NCI-H2107 treated with DMSO at 0.1 percent for 48 hours (cell line): ENCODE measurements around the gene LRRC27.

Experiments used
- DNase-seq: peaks from one replicate; lab custom pipeline; 2025; ENCODE audit not compliant: unreplicated experiment; lab: John Stamatoyannopoulos, UW

The LRRC27 gene

DNA sequence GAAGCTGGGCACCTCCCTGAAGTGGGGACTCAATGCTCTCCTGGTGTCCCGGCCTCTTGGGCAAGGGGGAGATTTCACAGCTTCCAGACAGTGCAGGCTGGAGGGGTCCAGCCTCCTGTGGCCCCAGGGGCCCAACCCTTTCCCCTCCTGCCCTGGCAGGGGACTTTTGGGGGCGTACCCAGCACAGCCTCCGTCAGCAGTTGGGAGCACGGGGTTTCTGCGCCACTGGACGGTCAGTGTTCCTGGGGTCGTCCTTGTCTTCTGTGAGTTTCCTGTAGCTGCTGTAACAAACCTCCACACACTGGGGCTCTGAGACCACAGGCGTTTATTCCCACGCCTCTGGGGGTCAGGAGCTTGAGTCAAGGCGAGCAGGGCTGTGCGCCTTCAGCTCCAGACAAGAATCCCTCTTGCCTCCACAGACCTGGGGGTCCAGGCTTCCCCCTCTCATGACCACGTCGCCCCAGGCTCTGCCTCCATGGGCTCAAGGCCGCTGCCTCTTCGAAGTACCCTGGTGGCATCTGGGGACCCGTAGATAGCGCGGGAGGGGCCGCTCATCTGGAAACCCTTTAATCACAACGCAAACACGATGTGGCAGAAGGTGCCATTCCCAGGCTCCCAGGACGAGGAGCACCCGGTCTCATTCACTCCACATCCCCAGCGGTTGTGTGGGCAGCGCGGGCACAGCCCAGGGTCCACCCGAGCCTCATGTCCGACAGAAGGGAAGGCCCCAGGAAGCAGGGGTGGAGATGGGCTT, 79.0 kb downstream of the LRRC27 start:
- no peak for DNase-seq

DNA sequence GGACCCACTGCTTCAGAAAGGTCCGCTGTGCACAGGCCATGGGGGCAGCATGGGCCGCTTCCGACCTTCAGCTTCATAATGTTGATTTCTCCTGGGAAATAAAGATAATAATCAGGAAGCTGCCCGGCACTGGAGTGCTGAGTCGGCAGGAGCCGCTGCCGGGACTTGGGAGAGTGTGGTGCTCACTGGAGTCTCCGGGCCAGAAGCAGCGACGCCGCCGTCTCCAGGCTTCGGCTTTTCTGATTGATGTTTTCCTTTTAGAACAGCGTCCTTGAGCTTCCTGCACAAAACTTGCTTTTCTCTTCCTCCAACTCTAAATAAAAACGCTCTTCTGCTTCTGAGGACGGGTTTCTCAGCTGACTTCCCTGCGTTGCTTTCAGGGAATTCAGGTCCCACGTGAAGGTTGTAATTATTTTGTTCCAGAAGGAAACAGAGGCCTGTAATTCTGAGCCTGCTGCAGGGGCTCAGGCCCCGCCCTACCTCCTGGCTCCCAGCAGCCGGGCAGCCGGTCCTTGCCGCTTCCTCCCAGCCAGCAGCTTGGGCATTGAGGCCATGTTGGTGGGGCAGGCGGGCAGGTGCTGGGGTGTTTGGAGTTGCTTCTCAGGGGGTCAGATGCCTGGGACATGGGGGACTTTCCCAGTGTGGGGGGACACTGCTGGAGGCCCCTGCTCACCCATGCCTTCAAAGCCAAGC, 79.7 kb downstream of the LRRC27 start:
- no peak for DNase-seq

DNA sequence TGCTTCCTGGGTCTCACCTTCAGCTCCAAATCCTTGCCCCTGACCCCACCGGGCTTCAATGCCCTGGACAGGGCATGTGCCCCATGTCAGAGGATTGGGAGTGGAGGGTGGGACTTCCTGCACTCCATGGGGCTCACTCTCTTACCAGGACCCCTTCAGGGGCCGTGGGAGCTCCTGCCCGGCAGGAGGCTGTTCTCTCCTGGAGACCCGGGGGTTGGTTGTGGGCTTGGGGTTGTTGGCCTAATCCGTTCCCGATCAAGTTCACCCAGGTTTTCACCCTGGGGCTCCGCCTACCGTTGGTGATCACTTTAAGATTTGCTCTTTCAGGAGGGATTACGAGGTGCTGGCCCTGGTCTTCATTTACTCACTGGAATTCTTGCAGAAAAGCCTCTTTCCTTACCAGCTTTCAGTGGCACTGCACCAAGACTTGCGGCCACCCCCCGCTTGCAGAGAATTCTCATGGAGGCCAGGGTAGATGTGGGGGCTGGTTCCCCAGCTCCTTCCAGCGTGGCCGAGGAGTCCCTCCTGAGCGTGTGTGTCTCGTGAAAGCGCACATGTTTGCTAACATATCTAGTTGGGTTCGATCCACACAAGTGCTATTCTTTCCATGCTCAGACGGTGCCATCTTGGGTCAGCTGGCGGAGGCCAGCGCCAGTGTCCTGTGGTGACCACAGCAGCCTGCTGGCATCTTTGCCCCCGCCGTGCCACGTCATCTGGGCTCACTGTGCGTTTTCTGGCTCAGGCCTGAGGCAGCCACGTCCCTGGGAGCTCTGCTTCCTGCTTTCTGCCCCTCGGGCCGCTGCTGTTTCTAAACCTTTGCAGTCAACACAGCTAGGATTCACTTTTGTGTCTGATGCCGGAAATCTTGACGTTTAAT, 80.6 kb downstream of the LRRC27 start:
- no peak for DNase-seq

DNA sequence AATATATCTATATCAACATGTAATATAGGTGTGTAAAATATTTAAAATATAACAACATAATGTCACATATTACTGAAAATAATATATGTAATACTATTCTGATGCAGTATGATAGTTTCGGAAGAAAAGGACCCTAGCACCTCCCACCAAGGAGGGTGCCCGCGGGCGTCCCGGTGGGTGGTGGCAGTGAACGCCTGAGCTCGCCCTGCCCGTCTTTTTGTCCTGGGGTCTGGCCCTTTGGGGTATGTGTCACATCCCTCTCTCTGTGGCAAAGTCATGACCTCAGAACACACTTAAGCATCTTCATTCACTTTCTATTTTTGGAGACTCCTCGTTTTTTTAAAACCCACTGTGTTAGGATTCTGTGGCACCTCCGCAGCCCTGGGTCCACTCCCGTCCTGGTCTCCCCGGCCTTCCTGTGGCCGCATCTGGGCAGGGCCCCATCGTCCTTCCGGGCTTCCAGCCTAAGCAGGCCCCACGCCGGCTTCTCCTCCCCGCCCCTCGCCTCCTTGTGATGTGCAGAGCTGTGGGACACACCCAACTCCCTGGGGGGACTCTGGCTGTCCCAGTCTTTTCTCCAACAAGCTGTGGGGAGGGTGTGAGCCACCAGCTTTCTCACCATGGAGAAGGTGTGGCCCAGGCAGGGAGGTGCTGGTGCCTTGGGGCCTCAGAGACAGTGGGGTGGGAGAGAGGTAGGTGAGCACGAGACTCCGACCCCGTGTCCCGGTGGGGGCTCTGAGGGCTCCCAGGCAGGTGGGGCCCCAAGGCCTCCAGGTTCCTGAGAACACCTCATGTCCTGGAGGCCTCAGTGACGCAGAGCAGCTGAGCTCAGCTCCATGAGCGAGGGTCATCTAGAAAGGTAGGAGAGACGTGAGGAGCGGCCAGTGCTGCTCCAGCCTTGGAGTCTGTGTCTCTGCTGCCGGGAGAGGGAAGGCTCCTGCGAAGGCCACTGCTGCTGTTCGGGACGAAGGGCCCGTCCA, 81.5 kb downstream of the LRRC27 start:
- no peak for DNase-seq

DNA sequence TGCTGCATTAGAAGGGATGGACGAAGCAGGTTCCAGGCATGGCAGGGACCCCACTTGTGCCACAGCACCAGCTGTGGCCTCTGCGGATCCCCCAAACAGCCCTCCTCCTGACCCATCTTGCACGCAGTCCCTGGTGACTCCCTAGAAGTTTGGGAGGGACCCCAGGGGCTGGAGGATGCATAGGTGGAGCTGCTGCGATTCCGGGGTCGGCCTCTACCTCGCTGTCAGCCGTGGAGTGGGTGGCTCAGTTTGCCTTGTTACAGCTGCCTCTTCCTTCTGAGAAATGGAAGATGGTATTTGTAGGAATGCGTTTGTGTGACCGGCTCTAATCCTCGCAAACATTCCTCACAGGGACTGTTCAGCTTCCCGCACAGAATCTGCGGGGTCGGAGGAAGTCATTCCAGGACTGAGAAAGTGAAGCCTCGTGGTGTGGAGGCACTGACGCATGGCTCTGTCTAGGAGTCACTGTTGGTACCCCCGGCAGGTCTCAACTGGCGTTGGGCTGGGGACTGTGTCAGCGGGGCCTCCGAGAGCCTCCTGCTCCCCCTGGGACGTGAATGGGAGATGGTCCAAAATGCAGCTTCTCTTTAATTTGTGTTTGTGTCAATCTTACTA, 82.5 kb downstream of the LRRC27 start:
- DNase-seq: no peak

DNA sequence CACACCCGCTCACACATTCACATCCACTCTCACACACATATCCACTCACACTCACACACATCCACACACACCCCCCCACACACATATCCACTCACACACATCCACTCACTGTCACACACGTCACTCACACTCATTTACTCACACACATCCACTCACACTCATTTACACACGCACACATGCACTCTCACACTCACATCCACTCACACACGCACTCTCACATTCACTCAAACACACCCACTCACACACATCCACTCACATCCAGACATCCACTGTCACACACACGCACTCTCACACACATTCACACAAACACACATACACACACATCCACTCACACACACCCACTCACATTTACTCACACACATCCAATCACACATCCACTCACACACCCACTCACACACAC, 83.3 kb downstream of the LRRC27 start:
- DNase-seq: no peak

DNA sequence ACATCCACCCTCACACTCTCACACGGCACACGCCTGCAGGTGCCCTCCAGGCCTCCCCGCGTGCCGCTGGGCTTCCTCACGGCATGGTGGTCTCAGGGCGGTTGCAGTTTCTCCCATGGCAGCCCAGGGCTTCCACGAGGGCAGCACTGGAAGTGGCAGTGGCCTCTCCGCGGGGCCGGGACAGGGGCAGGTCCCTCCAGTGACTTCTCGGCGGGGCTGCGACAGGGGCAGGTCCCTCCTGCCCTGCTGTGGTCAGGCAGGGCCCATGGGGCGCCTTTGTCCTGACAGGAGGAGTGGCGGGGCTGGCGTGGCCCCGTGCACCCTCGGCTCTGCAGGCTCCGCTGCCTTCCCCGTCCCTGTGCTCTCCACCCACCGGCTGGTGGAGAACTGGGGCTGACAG, 84.0 kb downstream of the LRRC27 start:
- no peak for DNase-seq

DNA sequence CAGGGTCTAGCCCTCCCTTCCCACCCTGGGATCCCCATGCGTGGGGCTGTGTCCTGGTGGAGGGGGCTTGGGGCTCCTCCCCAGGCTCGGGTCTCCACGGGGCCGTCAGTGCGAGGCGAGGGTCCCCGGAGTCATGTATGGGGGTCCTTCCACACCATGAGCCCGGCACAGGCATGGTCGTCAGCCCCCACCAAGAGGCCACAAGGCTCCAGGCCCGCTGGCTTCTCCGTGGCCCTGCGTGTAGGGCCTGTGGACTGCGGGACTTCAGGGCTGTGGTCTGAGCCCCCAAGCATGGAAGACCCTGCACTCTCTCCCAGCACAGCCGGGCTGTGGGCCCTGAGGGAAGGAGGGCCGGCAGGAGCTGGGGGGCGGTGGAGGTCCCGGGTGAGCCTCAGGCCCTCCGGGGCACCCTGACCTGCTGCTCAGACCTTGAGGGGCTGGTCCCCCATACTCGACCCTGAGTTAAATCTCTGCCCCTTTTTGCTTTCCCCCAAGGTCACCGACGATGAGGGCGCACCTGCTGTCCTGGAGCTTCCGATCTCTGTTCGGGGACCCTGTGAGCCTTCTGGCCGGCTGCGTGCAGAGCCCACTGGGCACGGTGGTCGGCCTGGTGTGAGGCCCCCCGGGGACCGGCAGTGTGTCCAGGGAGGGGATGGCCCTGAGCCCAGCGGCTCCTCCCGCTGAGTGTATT, 84.7 kb downstream of the LRRC27 start:
- DNase-seq: no peak

DNA sequence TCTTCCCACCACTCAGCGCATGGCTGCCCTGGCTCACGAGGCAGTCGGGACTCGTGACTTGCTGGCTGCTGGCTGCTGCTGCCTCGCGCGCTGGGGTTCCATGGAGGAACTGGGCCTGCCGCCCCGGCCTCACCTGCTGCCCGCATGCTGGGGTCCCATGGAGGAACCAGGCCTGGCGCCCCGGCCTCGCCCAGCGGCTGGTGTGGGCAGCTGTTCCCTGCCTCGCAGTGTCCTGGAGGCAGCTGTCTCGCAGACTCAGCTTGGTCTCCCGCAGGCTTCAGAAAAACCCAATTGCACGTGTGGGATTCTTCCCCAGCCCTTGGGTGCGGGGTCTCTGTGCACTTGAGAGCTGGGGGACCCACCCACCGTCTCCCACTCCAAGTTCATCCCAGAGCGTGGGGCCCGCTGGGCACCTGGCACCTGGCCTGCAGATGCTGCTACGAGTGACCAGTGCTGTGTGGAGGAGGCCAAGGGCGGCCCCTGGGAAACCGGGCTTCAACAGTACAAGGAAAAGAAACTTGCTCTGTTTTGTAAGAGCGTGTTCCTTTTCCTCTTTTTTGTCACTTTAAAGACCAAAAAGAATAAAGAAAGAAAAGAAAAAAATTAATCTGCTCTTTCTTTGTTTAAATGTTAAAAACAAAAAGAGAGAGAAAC, 85.4 kb downstream of the LRRC27 start:
- DNase-seq: no peak

DNA sequence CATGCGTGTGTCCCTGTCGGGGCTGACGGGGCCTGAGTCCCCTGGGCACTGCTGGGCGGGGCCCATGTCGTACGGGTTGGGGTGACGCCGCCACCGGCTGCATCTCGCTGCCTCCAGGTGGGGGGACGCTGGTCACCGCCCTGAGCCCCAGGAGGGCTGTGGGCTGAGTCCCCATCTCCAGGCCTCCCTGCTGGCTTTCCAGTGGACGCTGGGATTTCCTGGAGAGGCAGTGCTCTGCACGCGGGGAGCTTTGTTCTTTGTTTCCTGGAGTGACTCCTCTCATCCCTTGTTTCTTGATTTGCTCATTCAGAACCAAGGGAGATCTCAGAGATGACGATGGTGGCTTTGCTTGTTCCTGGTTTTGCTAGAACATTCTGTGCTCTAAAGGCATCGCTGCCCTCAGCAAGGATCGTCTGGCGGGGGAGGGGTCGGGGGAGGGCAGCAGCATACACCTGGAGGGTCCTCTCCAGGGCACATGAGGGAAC, 86.0 kb downstream of the LRRC27 start:
- DNase-seq: no peak

DNA sequence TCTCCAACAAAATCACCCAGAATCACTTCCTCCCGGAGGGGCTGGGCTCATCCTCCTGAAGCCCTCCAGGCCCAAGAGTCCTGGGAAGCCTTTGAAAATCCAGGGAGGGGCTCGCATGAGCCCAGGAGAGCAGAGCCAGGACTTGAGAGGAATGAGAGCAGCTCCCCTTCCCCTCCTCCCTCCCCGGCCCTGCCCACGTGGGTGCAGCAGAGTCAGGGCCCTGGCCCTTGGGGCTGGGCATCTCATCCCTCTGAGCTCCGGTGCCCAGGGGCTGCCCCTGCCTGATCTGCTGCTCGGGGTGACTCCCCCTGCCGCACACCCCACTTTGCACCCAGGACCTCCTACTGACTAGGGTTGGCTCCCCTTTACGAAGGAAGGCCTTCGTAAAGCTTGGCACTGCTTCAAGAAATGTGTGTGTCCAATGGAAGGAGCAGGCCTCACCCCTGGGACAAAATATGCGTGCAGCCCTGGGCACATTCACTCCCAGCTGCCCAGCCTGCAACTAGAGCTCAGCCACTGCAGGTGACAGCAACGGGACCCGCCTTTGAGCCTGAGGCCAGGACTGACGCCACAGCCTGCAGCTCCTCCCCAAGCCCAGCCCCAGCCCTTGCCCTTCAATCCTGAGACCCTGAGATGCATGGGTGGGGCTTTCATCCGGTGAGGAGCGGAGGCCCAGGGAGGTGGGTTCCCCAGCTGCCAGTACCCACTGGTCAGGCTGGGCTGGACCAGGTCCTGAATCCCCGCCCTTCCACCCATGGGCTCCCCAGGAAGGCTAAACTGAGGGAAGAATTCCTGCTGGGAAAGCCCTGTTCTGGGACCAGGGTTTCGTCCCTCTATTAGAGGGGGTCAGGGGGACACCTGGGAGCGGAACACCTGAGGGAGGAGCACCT, 86.8 kb downstream of the LRRC27 start:
- DNase-seq: peak; percentile 57

DNA sequence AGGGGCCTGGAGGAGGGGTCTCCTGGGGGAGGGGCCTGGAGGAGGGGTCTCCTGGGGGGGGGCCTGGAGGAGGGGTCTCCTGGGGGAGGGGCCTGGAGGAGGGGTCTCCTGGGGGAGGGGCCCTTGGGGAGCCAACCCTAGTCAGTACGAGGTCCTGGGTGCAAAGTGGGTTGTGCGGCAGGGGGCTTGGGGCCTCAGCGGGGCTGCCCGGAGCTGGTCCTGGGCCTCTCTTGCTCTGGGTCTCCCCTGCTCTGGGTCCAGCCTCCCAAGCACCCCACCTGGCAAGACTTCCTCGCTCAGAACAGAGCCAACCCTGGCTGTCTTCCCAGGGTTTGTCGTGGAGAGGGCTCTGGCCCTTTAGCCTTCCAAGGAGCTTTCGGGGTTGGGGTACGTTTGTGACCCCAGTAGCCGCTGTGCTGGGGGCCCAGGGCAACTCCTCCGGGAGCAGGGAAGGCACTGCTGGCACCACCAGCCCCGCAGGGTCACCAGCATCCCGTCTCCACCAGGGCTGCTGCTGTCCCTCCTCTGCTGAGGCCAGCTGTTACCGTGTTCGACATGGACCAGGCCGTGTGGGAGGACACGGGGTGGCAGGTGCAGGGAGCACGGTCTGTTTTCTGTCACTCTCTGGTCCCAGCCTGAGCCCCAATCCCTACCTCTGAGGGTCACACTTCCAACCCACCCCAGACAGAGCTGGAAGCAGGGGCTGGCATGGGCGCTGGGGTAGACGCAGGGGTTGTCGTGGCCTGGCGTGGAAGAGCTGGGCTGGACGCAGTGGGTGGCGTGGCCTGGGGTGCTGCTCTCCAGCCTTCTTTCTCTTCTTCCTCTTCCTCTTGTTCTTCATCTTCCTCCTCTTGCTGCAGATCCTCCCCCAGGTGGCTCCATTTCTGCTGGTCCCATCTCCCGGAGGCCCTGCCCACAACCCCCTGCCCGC, 87.8 kb downstream of the LRRC27 start:
- no peak for DNase-seq

DNA sequence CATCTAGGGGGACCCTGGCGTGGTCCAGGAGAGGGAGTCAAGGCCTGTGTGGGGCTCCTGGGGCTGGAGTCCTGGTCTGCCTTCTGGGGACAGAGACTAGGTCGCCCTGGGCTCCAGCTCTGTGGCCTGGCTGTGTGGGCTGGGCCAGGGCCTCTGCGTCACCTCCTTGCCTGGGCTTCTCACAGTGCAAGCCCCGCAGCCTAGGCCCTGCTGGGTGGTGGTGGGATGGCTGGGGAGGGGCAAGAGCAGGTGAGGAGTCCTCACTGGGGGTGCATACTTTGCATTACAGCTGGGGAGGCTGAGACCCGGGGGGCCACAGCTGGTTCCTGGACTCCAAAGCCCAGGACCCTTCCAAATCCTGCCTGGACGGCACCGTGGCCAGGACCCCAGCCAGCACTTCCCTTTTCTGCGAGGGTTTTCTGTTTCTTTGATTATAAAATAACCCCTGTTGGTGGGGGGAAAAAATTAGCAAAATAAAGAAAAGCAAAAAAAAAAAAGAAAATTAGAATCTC, 88.5 kb downstream of the LRRC27 start:
- no peak for DNase-seq

DNA sequence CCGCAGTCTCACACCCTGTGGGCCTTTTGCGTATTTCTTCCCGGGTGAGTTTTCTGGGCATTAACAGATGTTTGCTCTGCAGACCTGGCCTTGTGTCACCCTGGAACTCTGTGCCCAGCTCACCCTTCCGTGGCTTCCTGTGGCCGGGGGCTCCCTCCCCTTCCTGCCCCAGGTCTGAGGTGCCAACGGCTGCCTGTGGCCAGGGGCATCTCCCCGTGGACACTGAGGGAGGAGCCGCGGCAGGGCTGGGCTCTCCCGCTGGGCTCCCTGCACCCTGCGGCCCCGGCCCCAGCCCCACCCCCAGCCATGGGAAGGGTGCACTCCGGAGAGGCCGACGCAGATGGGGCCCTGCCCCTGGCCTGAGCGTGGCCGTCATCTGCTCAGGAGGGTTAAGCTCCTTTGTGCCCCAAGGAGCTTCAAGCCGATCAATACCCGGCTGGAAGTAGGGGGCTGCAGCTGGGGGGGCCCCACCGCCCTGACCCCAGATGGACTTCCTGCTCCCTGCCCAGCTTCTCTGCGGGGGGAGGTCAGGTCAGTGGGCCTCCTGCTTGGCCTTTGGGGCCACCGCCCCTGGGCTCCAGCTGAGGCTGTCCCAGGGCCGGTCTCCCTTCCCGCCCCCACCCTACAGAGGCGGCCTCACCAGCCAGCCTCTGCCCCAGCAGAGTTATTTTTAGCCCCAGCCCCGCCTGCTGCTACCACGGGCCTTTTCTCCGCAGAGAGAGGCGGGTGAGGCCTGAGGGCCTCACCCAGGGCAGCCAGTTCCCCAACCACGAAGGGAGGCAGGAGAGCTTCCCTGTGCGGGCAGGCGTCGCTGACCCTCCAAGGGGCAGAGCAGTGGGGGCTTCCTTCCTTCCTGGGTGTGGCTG, 89.2 kb downstream of the LRRC27 start:
- no peak for DNase-seq

DNA sequence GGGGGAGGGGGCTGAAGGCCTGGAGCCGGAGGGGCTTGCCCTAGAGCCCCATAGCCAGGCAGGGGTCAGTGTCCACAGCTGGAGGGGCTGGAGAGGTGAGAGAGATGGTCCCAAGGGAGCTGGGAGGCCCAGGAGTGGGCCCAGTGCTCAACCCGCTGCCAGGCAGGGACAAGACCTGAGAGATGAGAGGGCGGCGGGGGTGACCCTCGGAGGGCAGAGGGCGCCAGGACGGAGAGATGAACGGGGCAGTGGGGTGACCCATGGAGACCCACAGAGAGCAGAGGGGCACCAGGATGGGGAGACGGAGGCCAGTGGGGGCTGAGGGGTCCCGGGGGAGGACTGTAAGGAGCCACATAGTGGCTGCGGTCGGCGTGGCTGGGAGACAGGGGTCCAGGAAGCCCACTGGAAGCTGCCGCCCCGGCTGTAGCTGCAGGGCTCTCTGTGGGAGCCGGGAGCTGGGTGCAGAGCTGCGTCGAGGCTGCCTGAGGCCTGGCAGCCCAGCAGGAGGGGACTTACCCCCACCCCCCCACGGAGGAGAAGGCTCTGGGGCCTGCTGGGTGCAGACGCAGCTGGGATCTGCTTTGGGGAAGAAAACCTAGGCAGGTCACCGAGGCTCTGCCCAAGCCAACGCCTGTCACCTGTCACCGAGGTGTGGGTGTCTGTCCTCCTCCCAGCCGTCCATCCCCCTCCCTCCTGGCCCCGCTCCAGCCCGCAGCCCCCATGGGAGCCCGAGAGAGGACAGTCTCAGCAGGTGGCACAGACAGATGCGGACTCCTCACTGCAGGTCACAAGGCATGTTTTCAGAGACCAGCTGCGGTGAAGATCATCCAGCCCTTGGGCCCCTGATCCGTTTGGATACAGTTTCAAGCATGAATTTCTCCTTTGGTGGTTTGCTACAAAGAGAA, 90.1 kb downstream of the LRRC27 start:
- DNase-seq: peak; percentile 58
